GM19395 (cell line): ENCODE results near the gene AKT2.
A peak's percentile ranks its signal among the peaks of the same experiment; 100 is the strongest.
"Not testable (repeated sequence)": the region's sequence is repeated elsewhere in the genome, so short reads cannot be mapped to it uniquely, and the experiment has no call there.

ENCODE experiments used
- ATAC-seq: cut with Tn5 transposase; IDR thresholded peaks from one replicate; pipeline ENCODE4 v1.9.1; 2021; ENCODE audit warnings: mild to moderate bottlenecking, moderate library complexity; ENCODE audit not compliant: unreplicated experiment

AKT2 gene

GRCh38 chr19:40284501-40285352 is at the start of gene AKT2:
Gene AKT2 (minus strand): TSS chr19:40285345. CDS start chr19:40265267, 20,078 bp downstream.
- peak; percentile 24 for ATAC-seq

- ATAC-seq, result not testable (repeated sequence)
These were observed 47.9 kb upstream of the AKT2 start for GRCh38 chr19:40333083-40333482.

GRCh38 chr19:40332669-40333068 is 47.5 kb upstream of the AKT2 start:
- ATAC-seq, result no peak

GRCh38 chr19:40331052-40331451 is 45.9 kb upstream of the AKT2 start:
- ATAC-seq, result no peak

- ATAC-seq, result no peak
These were observed 41.1 kb upstream of the AKT2 start for GRCh38 chr19:40326201-40326600.

GRCh38 chr19:40323705-40324104 is 38.6 kb upstream of the AKT2 start:
- ATAC-seq, result no peak

GRCh38 chr19:40322951-40323615 is 37.9 kb upstream of the AKT2 start:
- ATAC-seq, result no peak

GRCh38 chr19:40322271-40322610 is 37.1 kb upstream of the AKT2 start:
- no peak for ATAC-seq

- ATAC-seq, result no peak
These were observed 36.6 kb upstream of the AKT2 start for GRCh38 chr19:40321566-40322270.

- ATAC-seq, result no peak
These were observed 35.9 kb upstream of the AKT2 start for GRCh38 chr19:40321076-40321475.

GRCh38 chr19:40320558-40320935 is 35.4 kb upstream of the AKT2 start:
- ATAC-seq, result no peak

GRCh38 chr19:40317338-40317737 is 32.2 kb upstream of the AKT2 start:
- ATAC-seq, result no peak

GRCh38 chr19:40315812-40316470 is 30.8 kb upstream of the AKT2 start:
- ATAC-seq, result no peak

- ATAC-seq, result no peak
These were observed 29.5 kb upstream of the AKT2 start for GRCh38 chr19:40314656-40315055.

- no peak for ATAC-seq
These were observed 28.3 kb upstream of the AKT2 start for GRCh38 chr19:40313229-40313983.

- ATAC-seq, result no peak
These were observed 27.4 kb upstream of the AKT2 start for GRCh38 chr19:40312533-40312932.

- no peak for ATAC-seq
These were observed 24.5 kb upstream of the AKT2 start for GRCh38 chr19:40309666-40310065.

GRCh38 chr19:40305403-40305802 is 20.3 kb upstream of the AKT2 start:
- no peak for ATAC-seq

- no peak for ATAC-seq
These were observed 19.2 kb upstream of the AKT2 start for GRCh38 chr19:40304306-40304705.

- no peak for ATAC-seq
These were observed 18.6 kb upstream of the AKT2 start for GRCh38 chr19:40303765-40304164.
